ENCODE data around the gene CNDP2.

GRCh38 chr18:74479486-74480148 lies 16.5 kb upstream of the CNDP2 start:
- TF ChIP-seq, protein P1, sequence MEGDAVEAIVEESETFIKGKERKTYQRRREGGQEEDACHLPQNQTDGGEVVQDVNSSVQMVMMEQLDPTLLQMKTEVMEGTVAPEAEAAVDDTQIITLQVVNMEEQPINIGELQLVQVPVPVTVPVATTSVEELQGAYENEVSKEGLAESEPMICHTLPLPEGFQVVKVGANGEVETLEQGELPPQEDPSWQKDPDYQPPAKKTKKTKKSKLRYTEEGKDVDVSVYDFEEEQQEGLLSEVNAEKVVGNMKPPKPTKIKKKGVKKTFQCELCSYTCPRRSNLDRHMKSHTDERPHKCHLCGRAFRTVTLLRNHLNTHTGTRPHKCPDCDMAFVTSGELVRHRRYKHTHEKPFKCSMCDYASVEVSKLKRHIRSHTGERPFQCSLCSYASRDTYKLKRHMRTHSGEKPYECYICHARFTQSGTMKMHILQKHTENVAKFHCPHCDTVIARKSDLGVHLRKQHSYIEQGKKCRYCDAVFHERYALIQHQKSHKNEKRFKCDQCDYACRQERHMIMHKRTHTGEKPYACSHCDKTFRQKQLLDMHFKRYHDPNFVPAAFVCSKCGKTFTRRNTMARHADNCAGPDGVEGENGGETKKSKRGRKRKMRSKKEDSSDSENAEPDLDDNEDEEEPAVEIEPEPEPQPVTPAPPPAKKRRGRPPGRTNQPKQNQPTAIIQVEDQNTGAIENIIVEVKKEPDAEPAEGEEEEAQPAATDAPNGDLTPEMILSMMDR (IDR thresholded peaks at IDR 0.05; ENCODE audit: low read length): no peak
- no peak for TF ChIP-seq EZH2 (optimal IDR thresholded peaks at IDR 0.05; ENCODE audit: low read depth, low read length)

All from MM.1S (cell line).